Bronchial smooth muscle cell (primary cell): ENCODE data around the gene ABITRAM. TPM values are rescaled to one million over a fixed set of nuclear protein-coding genes. Genes with fewer than 3 reads are reported as not detected.

Experiments
- total RNA-seq: library from RNA; depleted of rRNA; stranded (reverse); fragments of >200 nt; gene quantifications from 2 replicates; pipeline ENCODE4 v1.2.1, GENCODE V29; 2014

ABITRAM gene
- 3.9 and 5.5 TPM in 2 replicates for total RNA-seq

GRCh38 chr9:108934323-108934893 is at the start of gene ABITRAM:
TSS of gene ABITRAM (plus strand) at chr9:108934400. CDS start at chr9:108934487, 87 bp downstream.

GRCh38 chr9:108933718-108934322 is 380 bp upstream of the ABITRAM start, which contains the start of gene ELP1:
TSS of gene ELP1 (minus strand) at chr9:108934124. CDS start at chr9:108931146, 2,978 bp downstream.

Other genes with a start within 250 kb of the ABITRAM start
- not detected in 2 replicates for gene ACTL7B, start 78.4 kb upstream of the ABITRAM start, total RNA-seq
- gene ACTL7A, start 72.1 kb upstream of the ABITRAM start, total RNA-seq, result not detected in 2 replicates
- 24.5 and 24.7 TPM in 2 replicates for gene ELP1, start 276 bp upstream of the ABITRAM start, total RNA-seq
- 14.0 and 60.4 TPM in 2 replicates for gene CTNNAL1, start 79.1 kb downstream of the ABITRAM start, total RNA-seq
- gene TMEM245, start 185.5 kb downstream of the ABITRAM start, total RNA-seq, result 31.2 and 32.0 TPM in 2 replicates
- gene FRRS1L, start 232.8 kb downstream of the ABITRAM start, total RNA-seq, result 0.16 and 0.52 TPM in 2 replicates